HG03354 (cell line): ENCODE data around the gene CBLB.

Experiments
- ATAC-seq: cut with Tn5 transposase; IDR thresholded peaks from one replicate; pipeline ENCODE4 v1.9.1; 2021; ENCODE audit warnings: mild to moderate bottlenecking; ENCODE audit not compliant: unreplicated experiment, poor library complexity, severe bottlenecking

CBLB gene

DNA sequence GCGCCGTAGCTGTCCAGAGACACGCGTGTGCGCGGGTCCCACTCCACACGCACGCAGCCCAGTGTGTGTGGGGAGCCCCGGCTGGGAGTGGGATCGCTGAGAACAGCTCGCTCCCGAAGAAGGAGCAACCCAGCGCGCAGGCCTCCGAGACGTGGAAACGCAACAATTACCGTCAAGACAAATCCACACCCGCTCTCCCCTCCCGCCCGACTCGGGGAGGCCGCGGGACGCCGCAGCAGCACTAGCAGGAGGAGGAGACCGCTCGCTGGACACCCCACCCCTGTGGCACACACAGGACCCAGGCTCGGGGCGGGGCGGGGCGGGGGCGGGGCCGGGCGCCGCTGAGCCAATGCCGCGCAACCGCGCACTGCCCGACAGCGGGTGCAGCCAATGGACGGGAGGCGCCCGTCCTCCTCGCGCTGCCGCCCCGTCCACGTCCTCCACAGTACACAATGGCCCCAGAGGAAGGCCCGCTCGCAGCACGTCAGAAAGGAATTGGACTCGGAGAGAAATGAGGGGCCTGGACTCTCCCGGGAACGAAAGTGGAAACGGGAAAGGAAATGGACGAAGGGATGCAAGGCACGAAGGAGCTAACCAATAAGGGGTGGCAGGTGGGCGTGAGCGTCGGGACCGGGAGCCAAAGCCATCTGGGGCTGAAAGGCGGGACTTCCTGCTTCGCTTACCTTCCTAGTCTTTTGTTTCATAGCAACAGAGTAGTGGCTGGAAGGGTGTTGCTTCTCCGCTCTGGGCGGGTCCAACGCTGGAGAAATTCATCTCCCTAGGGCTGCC lies at the start of gene CBLB:
CBLB (minus strand) TSS at position 271 of the 789 bp plus-strand sequence. CDS start 1,435 bp downstream, outside the sequence.
- ATAC-seq, result peak; percentile 89

DNA sequence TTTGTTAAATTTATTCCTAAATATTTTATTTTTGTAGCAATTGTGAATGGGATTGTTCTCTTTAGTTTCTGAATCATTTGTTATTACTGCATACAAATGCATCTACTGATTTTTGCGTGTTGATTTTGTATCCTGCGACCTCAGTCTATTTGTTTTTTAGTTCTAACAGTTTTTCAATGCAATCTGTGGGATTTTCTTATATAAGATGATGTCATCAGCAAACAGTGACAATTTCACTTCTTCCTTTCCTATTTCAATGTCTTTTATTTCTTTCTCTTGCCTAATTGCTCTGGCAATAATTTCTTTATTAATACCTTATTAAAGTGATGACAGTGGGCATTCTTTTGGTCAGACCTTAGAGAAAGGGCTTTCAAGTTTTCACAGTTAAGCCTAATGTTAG lies 48.0 kb upstream of the CBLB start:
- ATAC-seq, result no peak

DNA sequence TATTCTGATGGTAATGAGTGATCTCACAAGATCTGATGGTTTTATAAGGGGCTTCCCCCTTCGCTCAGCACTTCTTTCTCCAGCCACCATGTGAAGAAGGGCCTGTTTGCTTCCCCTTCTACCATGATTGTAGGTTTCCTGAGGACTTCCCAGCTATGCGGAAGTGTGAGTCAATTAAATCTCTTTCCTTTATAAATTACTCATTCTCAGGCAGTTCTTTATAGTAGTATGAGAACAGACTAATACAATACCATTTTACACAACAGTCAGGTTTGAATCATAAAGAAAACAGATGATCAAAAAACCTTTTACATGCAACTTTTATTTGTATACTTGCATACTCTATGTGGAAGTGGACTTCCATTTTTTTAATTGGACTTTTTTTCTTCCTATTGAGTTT lies 46.7 kb upstream of the CBLB start:
- ATAC-seq, result no peak

DNA sequence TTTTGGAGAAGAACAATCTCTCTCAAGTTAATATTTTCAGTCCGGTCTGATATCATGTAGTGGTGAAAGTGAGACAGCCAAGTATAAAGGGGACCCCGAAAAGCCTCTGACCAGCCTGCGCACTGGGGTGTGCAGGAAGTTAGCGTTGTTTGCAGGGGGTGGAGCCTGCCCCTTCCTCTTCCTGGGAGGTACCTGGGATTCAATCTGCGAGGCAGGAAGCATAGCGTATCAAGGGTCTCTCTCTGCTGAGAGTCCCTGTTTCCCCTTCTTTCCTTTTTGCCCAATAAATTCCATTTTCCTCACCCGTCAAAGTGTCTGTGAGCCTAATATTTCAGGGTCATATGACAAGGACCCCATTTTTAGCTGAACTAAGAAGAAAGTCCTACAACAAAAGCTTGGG lies 44.8 kb upstream of the CBLB start:
- ATAC-seq, result no peak

DNA sequence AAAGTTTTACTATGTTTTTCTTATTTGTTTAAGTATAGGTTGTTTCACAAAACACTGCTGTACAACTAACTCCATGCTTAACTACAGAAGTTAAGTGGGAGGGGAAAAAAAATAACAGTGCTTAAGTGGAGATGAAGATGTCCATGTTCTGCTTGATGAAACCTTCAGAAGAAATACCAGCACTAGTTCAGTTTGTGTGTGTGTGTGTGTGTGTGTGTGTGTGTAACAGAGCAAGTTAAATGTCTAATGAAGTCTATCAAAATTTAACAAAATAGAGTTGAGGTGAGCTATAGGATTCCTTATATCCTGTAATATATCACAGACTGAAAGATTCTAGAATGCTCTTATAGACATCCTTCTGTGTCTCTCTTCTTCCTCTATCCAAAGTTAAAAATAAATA lies 44.1 kb upstream of the CBLB start:
- no peak for ATAC-seq

DNA sequence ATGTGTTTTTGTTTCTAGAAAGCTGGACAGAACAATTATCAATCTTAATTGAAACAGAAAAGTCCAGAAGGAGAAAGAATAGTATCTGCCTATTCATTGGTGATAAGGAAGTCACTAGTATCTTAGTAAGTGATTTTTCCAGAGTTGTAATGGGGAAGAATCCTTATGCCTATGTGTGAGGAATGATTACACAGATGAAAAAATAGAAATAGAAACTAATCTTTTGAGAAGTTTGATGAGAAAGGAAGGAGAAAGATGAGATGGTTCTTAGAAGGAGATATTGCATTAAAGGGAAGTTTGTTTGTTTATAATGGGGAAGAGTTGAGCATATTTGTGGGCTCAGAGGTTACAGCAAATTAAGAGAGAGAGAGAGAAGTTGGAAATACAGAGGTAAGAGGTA lies 42.7 kb upstream of the CBLB start:
- ATAC-seq, result no peak

DNA sequence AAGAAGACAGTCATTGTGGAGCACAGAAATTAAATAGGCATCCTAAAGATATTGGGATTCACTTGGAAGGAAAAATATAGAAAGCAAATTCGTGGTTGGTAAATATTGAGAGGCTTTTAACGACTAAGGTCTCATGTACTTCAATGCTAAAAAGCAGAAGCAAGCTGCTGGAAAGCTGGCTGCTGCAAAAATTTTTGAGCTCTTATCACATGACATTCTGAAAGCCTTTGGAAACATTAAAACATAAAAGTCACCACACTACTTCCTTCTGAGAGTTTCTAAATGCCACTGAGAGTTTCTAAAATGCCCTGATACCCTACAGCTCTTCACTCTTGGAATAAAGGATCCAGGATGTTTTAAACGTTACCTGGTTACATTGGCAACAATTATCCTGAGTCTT lies 39.0 kb upstream of the CBLB start:
- no peak for ATAC-seq

DNA sequence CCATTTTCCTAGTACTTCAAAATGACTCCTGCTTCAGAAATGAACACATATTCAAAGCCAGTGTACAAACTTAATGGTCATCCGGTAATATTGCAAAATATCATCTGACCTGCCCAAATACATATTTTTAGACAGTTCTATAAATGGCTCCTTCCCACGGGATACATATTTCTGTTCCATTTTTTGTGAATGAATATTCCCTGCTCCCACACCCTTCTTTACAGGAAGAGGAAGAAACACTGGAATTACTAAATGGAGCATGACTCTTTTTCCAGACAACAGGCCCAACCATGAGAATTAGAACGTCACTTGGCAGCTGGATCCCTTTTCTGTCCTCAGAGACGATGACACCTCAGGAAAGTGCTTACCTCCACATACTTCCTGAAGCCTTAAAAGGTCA lies 38.0 kb upstream of the CBLB start:
- ATAC-seq, result no peak

DNA sequence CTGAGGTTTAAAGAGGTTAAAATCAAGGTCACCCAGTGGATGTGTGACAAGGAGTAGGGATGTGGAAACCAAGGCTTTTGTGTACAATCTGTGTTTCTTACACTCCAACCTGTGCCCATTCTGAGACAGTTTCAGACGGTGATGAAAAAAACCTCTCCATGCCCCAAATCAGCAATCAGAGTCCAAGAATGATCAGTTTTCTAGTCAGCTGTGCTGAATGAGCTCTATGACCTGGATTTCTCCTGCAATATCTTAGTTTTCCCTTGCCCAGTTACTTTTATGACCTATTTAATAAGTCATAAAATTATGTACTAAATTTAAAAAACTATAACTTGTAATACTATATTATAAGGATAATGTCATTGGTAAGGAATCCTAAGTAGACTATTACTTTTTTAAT lies 37.5 kb upstream of the CBLB start:
- no peak for ATAC-seq

DNA sequence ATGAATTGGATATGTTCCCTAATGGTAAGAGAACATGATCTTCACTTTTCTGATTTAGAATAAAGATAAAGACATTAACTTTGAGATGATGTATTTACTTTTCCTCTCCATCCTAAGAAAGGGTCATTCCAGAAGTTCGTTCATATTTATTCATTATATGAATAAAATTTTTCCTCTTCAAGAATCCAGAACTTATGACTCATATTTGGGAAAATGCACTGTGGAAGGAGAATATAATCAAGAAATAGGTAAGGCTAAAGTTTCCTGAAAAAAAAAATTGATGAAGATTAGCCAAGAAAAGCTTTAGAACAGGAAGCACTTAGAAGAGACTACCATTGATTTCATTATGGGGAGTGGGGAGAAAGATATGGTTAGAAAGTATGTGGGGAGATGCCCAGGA lies 36.5 kb upstream of the CBLB start:
- ATAC-seq, result no peak

DNA sequence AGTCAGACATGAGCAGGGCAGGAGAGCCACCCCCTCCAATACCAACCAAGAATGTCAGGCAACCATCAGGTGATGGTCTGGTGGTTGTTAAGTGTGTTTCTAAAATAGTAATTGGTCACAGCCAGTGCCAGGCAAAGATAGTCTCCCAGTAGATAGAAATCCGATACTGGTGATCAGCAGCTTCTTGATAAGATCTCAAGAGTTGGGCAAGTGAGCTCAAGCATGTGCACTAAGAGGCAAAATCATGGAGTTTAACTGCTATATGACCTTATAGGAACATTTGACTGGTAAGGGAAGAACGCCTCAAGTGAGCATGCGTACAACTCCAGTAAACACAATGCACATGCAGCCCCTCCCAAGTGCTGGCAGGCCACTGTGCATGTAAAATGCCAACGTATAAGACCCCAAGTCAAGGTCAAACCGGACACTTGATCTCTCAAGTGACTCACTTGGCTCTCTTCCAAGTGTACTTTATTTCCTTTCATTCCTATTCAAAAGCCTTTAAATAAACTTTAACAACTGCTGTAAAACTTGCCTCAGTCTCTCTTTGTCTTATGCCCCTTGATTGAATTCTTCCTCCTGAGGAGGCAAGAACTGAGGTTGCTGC lies 36.0 kb upstream of the CBLB start:
- no peak for ATAC-seq

DNA sequence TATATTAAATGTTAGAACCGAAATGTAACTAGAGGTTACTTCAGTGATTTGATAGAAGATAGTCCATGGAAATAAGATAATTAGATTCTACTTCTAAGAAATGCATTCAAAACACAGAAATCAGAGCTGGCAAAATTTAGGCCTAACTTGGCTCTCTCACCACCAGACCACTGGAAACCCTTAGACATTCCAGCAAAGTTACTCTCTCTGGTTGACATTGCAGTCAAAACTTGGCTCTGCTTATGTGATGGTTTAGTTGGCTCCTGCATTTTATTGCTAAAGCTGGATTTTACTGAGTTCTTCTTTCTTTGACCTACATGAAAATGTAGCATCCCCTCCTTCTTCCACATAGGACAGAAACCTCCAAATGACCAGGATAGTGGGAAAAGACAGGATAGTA lies 35.4 kb upstream of the CBLB start:
- no peak for ATAC-seq

DNA sequence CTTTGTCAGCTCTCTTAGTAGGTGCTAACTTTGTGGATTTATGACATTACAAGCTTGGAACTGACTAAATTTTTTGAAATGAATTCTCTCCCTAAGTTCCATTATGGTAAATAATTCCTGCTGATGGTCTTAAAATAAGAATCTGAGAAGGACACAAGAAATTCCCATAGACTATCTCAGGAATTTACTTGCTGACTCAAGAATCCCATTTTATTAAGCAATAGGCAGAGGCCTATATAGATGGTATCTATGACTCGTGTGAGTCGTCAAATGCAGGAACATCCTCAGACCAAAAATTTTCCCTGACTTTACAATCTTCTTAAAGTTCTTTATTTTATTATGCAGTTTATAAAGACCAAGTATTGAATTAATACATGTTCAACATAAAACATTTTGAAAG lies 30.7 kb upstream of the CBLB start:
- ATAC-seq, result no peak

DNA sequence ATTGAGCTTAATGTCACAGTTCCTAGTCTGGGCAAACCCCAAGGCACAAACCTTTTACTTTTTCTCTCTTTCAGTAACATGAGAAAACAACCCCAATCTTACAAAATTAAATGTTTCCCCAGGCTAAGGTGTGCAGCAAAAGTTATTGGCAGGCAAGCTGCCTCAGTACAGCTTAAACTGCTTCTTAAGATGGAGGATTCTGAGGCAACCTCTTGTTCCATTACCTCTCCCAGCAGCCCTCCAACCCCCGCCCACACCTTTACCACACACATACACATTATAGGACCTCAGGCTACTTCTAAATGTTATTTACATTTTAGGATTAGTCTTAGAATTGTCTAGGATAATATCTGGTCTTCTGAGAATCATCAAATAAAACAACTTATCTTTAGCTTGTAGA lies 22.3 kb upstream of the CBLB start:
- no peak for ATAC-seq

DNA sequence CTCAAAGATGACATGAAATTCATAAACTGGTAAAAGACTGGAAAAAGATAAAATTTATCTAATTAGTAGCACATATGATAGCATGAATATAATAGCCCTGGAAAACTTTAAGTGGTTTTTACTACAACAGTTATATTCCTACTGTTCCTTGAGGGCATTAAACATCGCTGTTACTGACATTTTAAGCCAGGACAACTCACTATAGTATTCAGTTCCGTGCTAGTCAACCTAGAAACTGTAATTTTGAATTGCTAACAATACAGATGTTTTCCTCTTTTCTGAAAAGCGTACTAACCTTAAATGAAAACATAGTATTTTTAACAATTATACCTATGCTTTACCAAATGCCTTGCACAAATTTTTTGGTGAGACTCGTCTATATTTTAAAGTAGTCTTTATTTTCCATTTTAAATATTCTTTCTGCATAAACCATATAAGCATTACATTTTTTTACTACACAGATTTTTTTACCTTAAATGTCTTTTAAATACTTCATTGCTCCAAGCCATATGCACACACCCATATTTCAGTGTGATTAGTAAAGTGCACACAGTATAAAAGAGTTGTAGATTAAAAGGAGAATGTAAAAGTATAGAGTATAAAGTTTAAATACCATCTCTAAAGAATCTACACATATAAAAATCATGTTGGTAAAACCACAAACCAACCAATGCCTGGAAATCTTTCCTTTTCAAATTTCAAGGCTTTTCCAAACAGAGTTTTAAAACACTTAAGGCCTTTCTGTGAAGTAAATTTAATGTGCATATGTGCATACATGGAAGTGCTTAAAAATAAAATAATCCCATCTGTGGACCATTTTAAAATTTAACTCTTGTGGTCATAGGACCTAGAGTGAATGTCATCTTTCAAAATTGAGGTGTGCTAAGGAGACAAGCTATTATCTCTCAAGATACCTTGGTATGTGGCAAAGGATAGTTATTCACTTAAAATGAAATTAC lies 20.1 kb upstream of the CBLB start:
- ATAC-seq, result no peak

DNA sequence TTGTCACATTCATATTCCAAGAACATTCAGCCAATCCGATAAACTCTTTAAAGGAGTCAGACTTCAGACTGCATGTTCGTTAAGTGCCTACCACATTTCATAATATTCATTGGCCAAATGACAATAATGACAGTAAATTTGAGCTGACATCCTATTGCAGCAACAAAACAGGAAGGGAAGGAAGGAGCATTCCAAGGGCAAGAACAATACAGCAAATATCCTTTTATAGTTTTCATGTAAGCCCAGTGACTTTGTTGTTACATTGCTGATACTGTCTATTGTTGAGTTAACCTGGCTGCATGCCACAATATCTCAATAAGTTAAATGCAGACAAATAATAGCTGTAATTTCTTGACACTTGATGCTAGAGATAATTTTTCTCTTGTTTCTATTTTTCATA lies 16.4 kb upstream of the CBLB start:
- ATAC-seq, result no peak

DNA sequence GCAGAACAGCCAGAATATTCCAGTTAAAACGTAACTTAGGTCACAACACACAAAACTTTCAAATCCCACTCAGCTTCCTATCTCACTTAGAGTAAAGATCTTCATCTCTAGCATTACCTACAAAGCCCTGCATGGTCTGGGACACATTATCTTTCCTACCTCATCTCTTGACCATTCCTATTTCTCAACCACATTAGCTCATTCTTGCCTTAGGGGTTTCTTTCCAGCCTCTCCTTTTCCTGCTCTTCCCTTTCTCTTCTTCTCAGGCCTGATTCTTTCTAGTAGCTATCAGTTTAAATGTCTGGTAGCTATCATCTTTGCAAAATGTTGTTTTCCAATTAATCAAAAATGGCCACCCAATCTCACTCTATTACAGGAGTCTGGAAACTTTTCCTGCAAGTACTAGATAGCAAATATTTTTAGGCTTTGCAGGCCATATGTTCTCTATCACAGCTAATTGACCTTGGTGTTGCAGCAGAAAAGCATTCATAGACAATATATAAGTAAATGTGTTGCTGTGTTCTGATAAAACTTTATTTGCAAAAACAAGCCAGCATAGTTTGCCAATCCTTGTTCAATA lies 15.1 kb upstream of the CBLB start:
- no peak for ATAC-seq

DNA sequence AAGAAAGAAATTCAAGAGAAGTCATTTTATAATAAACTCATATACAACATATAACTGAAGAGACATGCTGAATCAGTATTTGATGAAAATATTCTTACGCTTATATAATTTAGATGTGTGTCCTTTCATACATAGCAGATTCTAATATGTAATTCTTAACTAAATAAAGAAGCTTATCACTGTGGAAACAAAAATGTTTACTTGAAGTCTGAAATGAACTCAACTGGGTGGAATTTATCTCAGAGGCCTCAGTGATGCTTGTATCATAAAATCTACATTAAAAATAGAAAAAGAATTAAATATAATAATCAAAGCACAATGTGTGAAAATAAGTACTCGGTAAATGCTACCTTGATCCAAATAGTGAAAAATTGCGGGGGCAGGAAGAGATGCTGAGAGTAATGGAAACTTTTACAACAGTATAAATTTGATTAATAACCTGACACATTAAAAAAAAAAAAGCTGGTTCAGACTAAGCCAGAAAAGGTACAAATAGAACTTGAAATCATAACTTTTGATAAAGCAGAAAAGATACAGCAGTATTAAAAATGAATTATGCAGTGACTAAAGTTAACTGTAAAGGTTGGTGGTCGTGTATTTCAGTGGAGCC lies 12.0 kb upstream of the CBLB start:
- no peak for ATAC-seq

DNA sequence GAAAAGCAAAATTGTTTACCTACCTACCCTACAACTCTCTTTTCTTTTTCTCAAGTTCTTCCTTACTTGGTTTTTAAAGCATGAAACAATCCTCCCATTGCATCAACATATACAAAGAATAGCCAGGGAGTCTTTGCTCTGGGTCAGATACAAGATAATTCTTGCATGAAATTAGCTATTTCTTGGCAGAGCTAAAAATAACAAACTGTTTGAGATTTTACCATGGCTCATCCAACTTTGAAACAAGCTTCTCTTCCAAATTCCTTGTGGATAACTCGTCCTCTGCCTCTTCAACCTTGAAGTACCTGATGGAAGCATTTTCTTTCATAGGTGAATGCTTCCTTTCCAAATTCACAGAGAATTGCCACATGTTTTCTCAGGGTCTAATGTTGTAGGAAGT lies 9.2 kb upstream of the CBLB start:
- no peak for ATAC-seq
